Psoas muscle (tissue), 8 donors: ENCODE results near the gene NEK9. TPM values are rescaled to one million over a fixed set of nuclear protein-coding genes. Genes with fewer than 3 reads are reported as not detected.
"Not testable (repeated sequence)": the region's sequence is repeated elsewhere in the genome, so short reads cannot be mapped to it uniquely, and the experiment has no call there.

ENCODE experiments used
- ATAC-seq, 4 donors: fragments of 200-7000 bp; cut with Tn5 transposase; one replicate each; pipeline ENCODE4 v1.9.1; 2020; ENCODE audit warnings: moderate library complexity in 3 of 4, mild to moderate bottlenecking in 2 of 4
- DNase-seq, 2 donors: peaks; one replicate each; pipeline ENCODE4 v3.0.0-alpha.2; 2020
- H3K27ac ChIP-seq: fragments of 200-600 bp; one replicate; pipeline ENCODE4 v1.8.0; 2022
- H3K27me3 ChIP-seq, 3 donors: fragments of 200-600 bp in 1 of 3; one replicate each; pipeline versions ENCODE4 v1.6.1 to v1.8.0; 2013 to 2022; ENCODE audit warnings: low read length in 2 of 3, mild to moderate bottlenecking in 2 of 3, moderate library complexity in 1 of 3; ENCODE audit not compliant: insufficient read depth in 3 of 3
- H3K36me3 ChIP-seq, 2 donors: fragments of 200-600 bp in 1 of 2; one replicate each; pipeline versions ENCODE4 v1.6.1 to v1.8.0; 2013 to 2022; ENCODE audit warnings: low read depth in 1 of 2, mild to moderate bottlenecking in 1 of 2, moderate library complexity in 1 of 2; ENCODE audit not compliant: insufficient read depth in 1 of 2
- H3K4me1 ChIP-seq: fragments of 200-600 bp; one replicate; pipeline ENCODE4 v1.8.0; 2022
- H3K4me3 ChIP-seq: fragments of 200-600 bp; one replicate; pipeline ENCODE4 v1.8.0; 2022; ENCODE audit warnings: mild to moderate bottlenecking
- H3K9me3 ChIP-seq: fragments of 200-600 bp; one replicate; pipeline ENCODE4 v1.8.0; 2022
- WGBS, 3 donors: extraction: QIAGEN DNeasy Blood & Tissue Kit; methylation state at CpG; one replicate each; pipeline versions ENCODE4 v1.1.6 to v1.1.7; 2013; 5-methylcytosine and 5-hydroxymethylcytosine counted together
- intact Hi-C, 2 donors: fragments of 100-400 bp; cut with DNase I; formaldehyde crosslinking; loops; one replicate each; pipeline versions ENCODE4 v1.11.0 to v1.14.2; 2022
- polyA plus RNA-seq, 3 donors: library from polyadenylated mRNA; stranded (reverse); fragments of 200-250 nt; gene quantifications; one replicate each; pipeline ENCODE4 v1.2.3, GENCODE V29; 2013
- total RNA-seq, 4 donors: library from RNA; stranded (reverse); fragmentation: NEBNext Ultra II Directional in 2 of 4; extraction: Animal tissue kit (Norgen Biotek cat#: 25700) in 2 of 4; gene quantifications; one replicate each; pipeline versions ENCODE4 v1.2.1 to v1.2.4, GENCODE V29; 2021 to 2023
- TF ChIP-seq, protein P1 (sequence below): fragments of 200-600 bp; IDR thresholded peaks from one replicate; pipeline ENCODE4 v1.8.0; 2022; ENCODE audit warnings: antibody characterized with exemption
- donor health status: healthy with polysubstance abuse.
- donor health status: DM: no; HTN: no; CAD: no; lungs with moderate emphysema.
- donor health status: Bipolar disorder and iron deficiency.
- donor health status: healthy.
- donor health status: DM: yes; HTN: yes; CAD: no.
- donor health status: DM: no; HTN: no; CAD: no.
- donor health status: DM: no; HTN: no; CAD: no.
- donor health status: DM: yes; HTN: yes; CAD: no.

NEK9 gene
- total and polyA plus RNA-seq, 7 donors: 17.9 to 116 (median 69.1) TPM

- TF ChIP-seq, protein P1, sequence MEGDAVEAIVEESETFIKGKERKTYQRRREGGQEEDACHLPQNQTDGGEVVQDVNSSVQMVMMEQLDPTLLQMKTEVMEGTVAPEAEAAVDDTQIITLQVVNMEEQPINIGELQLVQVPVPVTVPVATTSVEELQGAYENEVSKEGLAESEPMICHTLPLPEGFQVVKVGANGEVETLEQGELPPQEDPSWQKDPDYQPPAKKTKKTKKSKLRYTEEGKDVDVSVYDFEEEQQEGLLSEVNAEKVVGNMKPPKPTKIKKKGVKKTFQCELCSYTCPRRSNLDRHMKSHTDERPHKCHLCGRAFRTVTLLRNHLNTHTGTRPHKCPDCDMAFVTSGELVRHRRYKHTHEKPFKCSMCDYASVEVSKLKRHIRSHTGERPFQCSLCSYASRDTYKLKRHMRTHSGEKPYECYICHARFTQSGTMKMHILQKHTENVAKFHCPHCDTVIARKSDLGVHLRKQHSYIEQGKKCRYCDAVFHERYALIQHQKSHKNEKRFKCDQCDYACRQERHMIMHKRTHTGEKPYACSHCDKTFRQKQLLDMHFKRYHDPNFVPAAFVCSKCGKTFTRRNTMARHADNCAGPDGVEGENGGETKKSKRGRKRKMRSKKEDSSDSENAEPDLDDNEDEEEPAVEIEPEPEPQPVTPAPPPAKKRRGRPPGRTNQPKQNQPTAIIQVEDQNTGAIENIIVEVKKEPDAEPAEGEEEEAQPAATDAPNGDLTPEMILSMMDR: no peak
- ATAC-seq (no peak), DNase-seq (no peak)
- Histone ChIP-seq H3K9me3 (no peaks in the 10 kb centered on the region), H3K27ac (no peak overlapping the region), H3K36me3 (peaks cover 0 to 11% of the 10 kb centered on the region in 2 donors), H3K27me3 (no peaks in the 10 kb centered on the region), H3K4me3 (no peak overlapping the region), H3K4me1 (peaks cover 34% of the 10 kb centered on the region)
- 97 to 100% (median 99%) methylated on average over 1 of the region's 1 CpG for WGBS, 3 donors
- intact Hi-C loops: no loop called here
These were observed 29.3 kb upstream of the NEK9 start for GRCh38 chr14:75156111-75156510.

DNA sequence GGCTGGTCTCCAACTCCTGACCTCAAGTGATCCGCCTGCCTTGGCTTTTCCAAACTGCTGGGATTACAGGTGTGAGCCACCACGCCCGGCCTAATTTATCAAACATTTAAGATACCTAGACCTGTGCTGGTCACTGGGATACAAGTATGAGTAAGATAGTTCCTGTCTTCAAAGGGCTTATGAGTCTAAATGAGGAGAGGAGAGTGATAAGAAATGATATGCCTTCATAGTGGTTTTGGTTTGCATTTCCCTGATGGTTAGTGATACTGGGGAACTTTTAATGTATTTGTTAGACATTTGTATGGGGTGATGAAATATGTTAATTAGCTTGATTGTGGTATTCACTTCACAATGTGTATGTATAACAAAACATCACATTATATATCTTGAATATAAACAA lies 28.3 kb upstream of the NEK9 start:
- TF ChIP-seq, protein P1: no peak
- Histone ChIP-seq H3K4me1 (peaks cover 31% of the 10 kb centered on the region), H3K27ac (no peak overlapping the region), H3K36me3 (peaks cover 0 to 18% of the 10 kb centered on the region in 2 donors), H3K27me3 (no peaks in the 10 kb centered on the region), H3K4me3 (no peak overlapping the region), H3K9me3 (no peaks in the 10 kb centered on the region)
- ATAC-seq (no peak), DNase-seq (no peak)
- intact Hi-C loops: no loop called here
- 93 to 97% (median 97%) methylated on average over 3 of the region's 3 CpGs for WGBS, 3 donors

DNA sequence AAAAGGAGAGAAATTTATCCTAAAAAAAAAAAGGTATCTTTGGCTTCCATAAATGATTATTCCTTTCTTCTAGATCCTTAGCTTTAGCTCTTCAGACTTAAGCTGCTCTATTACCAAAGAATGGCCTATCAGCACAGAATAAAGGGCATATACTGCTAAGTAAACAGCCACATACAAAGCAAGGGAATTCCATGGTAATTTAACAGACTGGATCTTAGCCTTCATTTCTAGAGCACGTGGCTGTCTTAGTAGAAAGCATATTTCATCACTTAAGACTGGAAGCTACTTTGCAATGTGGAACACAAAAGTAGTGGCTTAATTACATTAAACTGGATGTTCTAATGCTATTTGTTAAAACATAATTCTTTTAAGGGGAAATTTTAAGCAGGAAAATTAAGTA lies 26.4 kb upstream of the NEK9 start:
- H3K36me3 ChIP-seq: peaks cover 0 to 23% of the 10 kb centered on the region in 2 donors
- intact Hi-C loops: no loop called here
- ATAC-seq (no peak), DNase-seq (no peak)
- 42 to 64% (median 61%) methylated on average over 1 of the region's 1 CpG for WGBS, 3 donors
- H3K4me3 ChIP-seq: no peak overlapping the region
- no peaks in the 10 kb centered on the region for H3K9me3 ChIP-seq
- H3K4me1 ChIP-seq: peaks cover 30% of the 10 kb centered on the region
- no peak overlapping the region for H3K27ac ChIP-seq
- TF ChIP-seq, protein P1: no peak
- H3K27me3 ChIP-seq: no peaks in the 10 kb centered on the region

- TF ChIP-seq, protein P1: no peak
- Histone ChIP-seq H3K4me3 (no peak overlapping the region), H3K4me1 (peaks cover 34% of the 10 kb centered on the region), H3K36me3 (peaks cover 0 to 29% of the 10 kb centered on the region in 2 donors), H3K9me3 (no peaks in the 10 kb centered on the region), H3K27ac (no peak overlapping the region), H3K27me3 (no peaks in the 10 kb centered on the region)
- intact Hi-C loops: no loop called here
- DNase-seq (no peak), ATAC-seq (no peak)
- 82 to 95% (median 94%) methylated on average over 1 of the region's 1 CpG for WGBS, 3 donors
These were observed 25.0 kb upstream of the NEK9 start for GRCh38 chr14:75151851-75152250.

GRCh38 chr14:75150637-75151036 lies 23.8 kb upstream of the NEK9 start:
- peaks cover 0 to 29% of the 10 kb centered on the region in 2 donors for H3K36me3 ChIP-seq
- H3K4me1 ChIP-seq: peaks cover 30% of the 10 kb centered on the region
- peak overlapping the region; percentile 66 for H3K27ac ChIP-seq
- H3K27me3 ChIP-seq, H3K4me3 ChIP-seq, DNase-seq, intact Hi-C loops, H3K9me3 ChIP-seq: not testable (repeated sequence)
- ATAC-seq: peak in 3 of 4 donors; percentile 4 to 12 (median 5)
- WGBS, 3 donors: 63 to 74% (median 67%) methylated on average over 6 of the region's 6 CpGs
